ENCODE data around the gene RNF186.

Gene RNF186

GRCh38 chr1:19815801-19816736, 986 bp upstream of the RNF186 start:
- H3K4me3 ChIP-seq (ENCODE audit: low read depth, low read length): no peak overlapping the region
- DNase-seq (ENCODE audit: low read depth): peak; percentile 17
- no peak for TF ChIP-seq CTCF (IDR thresholded peaks at IDR 0.05; ENCODE audit: control insufficient read depth, extremely low read depth, insufficient read depth)

GRCh38 chr1:19814244-19814661, 830 bp downstream of the RNF186 start:
- TF ChIP-seq CTCF (IDR thresholded peaks at IDR 0.05; ENCODE audit: control insufficient read depth, extremely low read depth, insufficient read depth): no peak
- no peak overlapping the region for H3K4me3 ChIP-seq (ENCODE audit: low read depth, low read length)
- no peak for DNase-seq (ENCODE audit: low read depth)

GRCh38 chr1:19813643-19813960, 1.5 kb downstream of the RNF186 start:
- DNase-seq (ENCODE audit: low read depth): no peak
- TF ChIP-seq CTCF (IDR thresholded peaks at IDR 0.05; ENCODE audit: control insufficient read depth, extremely low read depth, insufficient read depth): no peak
- H3K4me3 ChIP-seq (ENCODE audit: low read depth, low read length): no peak overlapping the region

GRCh38 chr1:19812875-19813642, 2.0 kb downstream of the RNF186 start:
- TF ChIP-seq CTCF (IDR thresholded peaks at IDR 0.05; ENCODE audit: control insufficient read depth, extremely low read depth, insufficient read depth): no peak
- no peak for DNase-seq (ENCODE audit: low read depth)
- H3K4me3 ChIP-seq (ENCODE audit: low read depth, low read length): no peak overlapping the region

GRCh38 chr1:19811206-19811851, 3.8 kb downstream of the RNF186 start:
- H3K4me3 ChIP-seq (ENCODE audit: low read depth, low read length): no peak overlapping the region
- peak; percentile 25; the same call in 1 of the 2 replicates for TF ChIP-seq CTCF (IDR thresholded peaks at IDR 0.05; ENCODE audit: control insufficient read depth, extremely low read depth, insufficient read depth)
- DNase-seq (ENCODE audit: low read depth): no peak

- TF ChIP-seq CTCF (IDR thresholded peaks at IDR 0.05; ENCODE audit: control insufficient read depth, extremely low read depth, insufficient read depth): no peak
- H3K4me3 ChIP-seq (ENCODE audit: low read depth, low read length): no peak overlapping the region
- DNase-seq (ENCODE audit: low read depth): no peak
These were observed 5.9 kb downstream of the RNF186 start for GRCh38 chr1:19809044-19809750.

Measured in LNCaP clone FGC (cell line).